CD14-positive monocyte (primary cell): Measurements from ENCODE around the gene IRF2BPL. TPM values are rescaled to one million over a fixed set of nuclear protein-coding genes. Genes with fewer than 3 reads are reported as not detected.

Experiments used
- DNase-seq, 3 donors: peaks; one replicate each; pipeline ENCODE4 v3.0.0-alpha.2; 2011 to 2022
- H2AFZ ChIP-seq: 2 replicates; pipeline ENCODE4 v1.6.0; 2012; ENCODE audit warnings: mild to moderate bottlenecking, low read depth, low read length, inconsistent platforms; ENCODE audit not compliant: insufficient read depth, poor library complexity, severe bottlenecking
- H3K27ac ChIP-seq, 2 donors: 1 replicate in 1 of 2; 2 replicates in 1 of 2; pipeline ENCODE4 v1.5.1; 2012 to 2013; ENCODE audit warnings: low read length in 2 of 2, control low read depth in 1 of 2, inconsistent platforms in 1 of 2, low read depth in 1 of 2, mild to moderate bottlenecking in 1 of 2
- H3K27me3 ChIP-seq, 2 donors: one replicate each; pipeline versions ENCODE4 v1.6.0 to v1.6.1; 2011 to 2013; ENCODE audit warnings: low read length in 2 of 2; ENCODE audit not compliant: control insufficient read depth in 2 of 2, insufficient read depth in 2 of 2
- H3K36me3 ChIP-seq, 2 donors: replicated peaks in 1 of 2; 1 replicate in 1 of 2; 2 replicates in 1 of 2; pipeline versions ENCODE4 v1.5.1 to v1.6.1; 2012 to 2013; ENCODE audit warnings: low read length in 2 of 2, control low read depth in 1 of 2, inconsistent platforms in 1 of 2, mild to moderate bottlenecking in 1 of 2; ENCODE audit not compliant: insufficient read depth in 2 of 2, control insufficient read depth in 1 of 2
- H3K4me1 ChIP-seq, 2 donors: 1 replicate in 1 of 2; 2 replicates in 1 of 2; pipeline versions ENCODE4 v1.5.1 to v1.6.1; 2012 to 2013; ENCODE audit warnings: low read length in 2 of 2, control low read depth in 1 of 2, inconsistent platforms in 1 of 2, mild to moderate bottlenecking in 1 of 2, moderate library complexity in 1 of 2; ENCODE audit not compliant: insufficient read depth in 2 of 2, control insufficient read depth in 1 of 2
- H3K4me2 ChIP-seq: replicated peaks from 2 replicates; pipeline ENCODE3; 2012; ENCODE audit warnings: low read length, moderate library complexity, mild to moderate bottlenecking; ENCODE audit not compliant: poor library complexity, severe bottlenecking; ENCODE audit errors: extremely low read depth
- H3K4me3 ChIP-seq, 3 experiments: fragments of 200-600 bp in 1 of 3; sonication (generic) in 1 of 3; replicated peaks in 1 of 3; 1 replicate in 2 of 3; 2 replicates in 1 of 3; pipeline ENCODE4 v1.5.1; 2011 to 2013; ENCODE audit warnings: low read length in 3 of 3, mild to moderate bottlenecking in 3 of 3, control low read depth in 2 of 3, low read depth in 2 of 3, inconsistent platforms in 1 of 3, moderate library complexity in 1 of 3
- H3K79me2 ChIP-seq: 2 replicates; pipeline ENCODE4 v1.6.0; 2012; ENCODE audit warnings: mild to moderate bottlenecking, control low read depth, inconsistent platforms, low read length, moderate library complexity; ENCODE audit not compliant: insufficient read depth
- H3K9ac ChIP-seq: 2 replicates; pipeline ENCODE4 v1.6.0; 2017; ENCODE audit warnings: low read length, mild to moderate bottlenecking; ENCODE audit not compliant: insufficient read depth, poor library complexity, severe bottlenecking
- H3K9me3 ChIP-seq, 2 donors: replicated peaks in 1 of 2; 1 replicate in 1 of 2; 2 replicates in 1 of 2; pipeline versions ENCODE4 v1.5.1 to v1.6.1; 2012 to 2013; ENCODE audit warnings: low read length in 2 of 2, control low read depth in 1 of 2; ENCODE audit not compliant: control insufficient read depth in 1 of 2, insufficient read depth in 1 of 2
- H4K20me1 ChIP-seq: 2 replicates; pipeline ENCODE4 v1.6.0; 2012; ENCODE audit warnings: mild to moderate bottlenecking, low read length, control low read depth, moderate library complexity; ENCODE audit not compliant: insufficient read depth
- H3K27ac Mint-ChIP-seq, 7 donors: one replicate each; pipeline ENCODE4 v1.8.0; 2020; ENCODE audit warnings: mild to moderate bottlenecking in 7 of 7, mixed read lengths in 7 of 7, moderate library complexity in 6 of 7, inconsistent platforms in 2 of 7
- H3K27me3 Mint-ChIP-seq, 3 donors: one replicate each; pipeline ENCODE4 v1.8.0; 2021 to 2022; ENCODE audit warnings: low read depth in 3 of 3, mild to moderate bottlenecking in 3 of 3, mixed read lengths in 3 of 3, moderate library complexity in 3 of 3, inconsistent platforms in 1 of 3
- H3K36me3 Mint-ChIP-seq, 2 donors: one replicate each; pipeline ENCODE4 v1.8.0; 2020; ENCODE audit warnings: mixed read lengths in 2 of 2, inconsistent platforms in 1 of 2, mild to moderate bottlenecking in 1 of 2
- H3K4me1 Mint-ChIP-seq: one replicate; pipeline ENCODE4 v1.8.0; 2020; ENCODE audit warnings: mild to moderate bottlenecking, mixed read lengths
- H3K4me3 Mint-ChIP-seq, 2 donors: one replicate each; pipeline ENCODE4 v1.8.0; 2020; ENCODE audit warnings: mild to moderate bottlenecking in 2 of 2, mixed read lengths in 2 of 2, moderate library complexity in 1 of 2
- H3K9me3 Mint-ChIP-seq, 7 donors: one replicate each; pipeline ENCODE4 v1.8.0; 2020 to 2022; ENCODE audit warnings: mixed read lengths in 7 of 7, mild to moderate bottlenecking in 6 of 7, moderate library complexity in 6 of 7, inconsistent platforms in 2 of 7
- CTCF ChIP-seq: fragments of 200-600 bp; IDR thresholded peaks from one replicate; pipeline ENCODE4 v1.8.0; 2022; ENCODE audit warnings: antibody characterized with exemption, mild to moderate bottlenecking
- WGBS: methylation state at CpG from one replicate; pipeline ENCODE4 v1.1.5; 2013; ENCODE audit warnings: missing lambda C conversion rate; ENCODE audit not compliant: insufficient coverage; 5-methylcytosine and 5-hydroxymethylcytosine counted together
- intact Hi-C, 2 donors: fragments of 100-400 bp; cut with micrococcal nuclease; formaldehyde crosslinking; loops; one replicate each; pipeline versions ENCODE4 v1.15.0 to v1.15.1; 2023
- polyA plus RNA-seq, 3 donors: library from polyadenylated mRNA; depleted of rRNA in 1 of 3; unstranded in 2 of 3; stranded (reverse) in 1 of 3; fragments of 300-500 nt in 2 of 3; fragments of >200 nt in 1 of 3; fragmentation: Illumina TruSeq in 2 of 3; gene quantifications; 1 replicate in 2 of 3; 2 replicates in 1 of 3; pipeline ENCODE4 v1.2.3, GENCODE V29; 2012 to 2021

Gene IRF2BPL
- polyA plus RNA-seq, 3 donors, result 1.4 to 17.9 (median 1.9) TPM

GRCh38 chr14:77040741-77041653, 12.5 kb upstream of the IRF2BPL start:
- Histone ChIP-seq H3K4me2 (peak overlapping the region; percentile 72), H3K9me3 (no peaks in the 10 kb centered on the region), H4K20me1 (no peaks in the 10 kb centered on the region), H2AFZ (peak overlapping the region; percentile 55), H3K27me3 (no peaks in the 10 kb centered on the region), H3K9ac (peak overlapping the region; percentile 64), H3K27ac (peak overlapping the region; percentile 93 to 95), H3K79me2 (no peaks in the 10 kb centered on the region), H3K4me1 (peaks cover 95 to 100% of the 10 kb centered on the region in 2 donors), H3K4me3 (peak overlapping the region in 2 of 3 experiments; percentile 31 to 67), H3K36me3 (no peaks in the 10 kb centered on the region)
- Mint-ChIP-seq H3K4me3 (peak overlapping the region; percentile 66 to 78), H3K27me3 (peaks cover 0 to 7% (median 0%) of the 10 kb centered on the region in 3 donors), H3K4me1 (peaks cover 94% of the 10 kb centered on the region), H3K27ac (peak overlapping the region; percentile 94 to 99 (median 99)), H3K9me3 (peaks cover 0 to 2% (median 0%) of the 10 kb centered on the region in 7 donors), H3K36me3 (peaks cover 4 to 11% of the 10 kb centered on the region in 2 donors)
- 9% methylated on average over 7 of the region's 23 CpGs for WGBS
- peak in 2 of 3 donors; percentile 66 to 70 for DNase-seq
- intact Hi-C loops, result loop anchor here in 1 of 2 donors (5.0 kb wide), 2 partner anchors 64 to 84 kb away; no protein-coding TSS in a partner anchor
- TF ChIP-seq CTCF, result no peak

DNA sequence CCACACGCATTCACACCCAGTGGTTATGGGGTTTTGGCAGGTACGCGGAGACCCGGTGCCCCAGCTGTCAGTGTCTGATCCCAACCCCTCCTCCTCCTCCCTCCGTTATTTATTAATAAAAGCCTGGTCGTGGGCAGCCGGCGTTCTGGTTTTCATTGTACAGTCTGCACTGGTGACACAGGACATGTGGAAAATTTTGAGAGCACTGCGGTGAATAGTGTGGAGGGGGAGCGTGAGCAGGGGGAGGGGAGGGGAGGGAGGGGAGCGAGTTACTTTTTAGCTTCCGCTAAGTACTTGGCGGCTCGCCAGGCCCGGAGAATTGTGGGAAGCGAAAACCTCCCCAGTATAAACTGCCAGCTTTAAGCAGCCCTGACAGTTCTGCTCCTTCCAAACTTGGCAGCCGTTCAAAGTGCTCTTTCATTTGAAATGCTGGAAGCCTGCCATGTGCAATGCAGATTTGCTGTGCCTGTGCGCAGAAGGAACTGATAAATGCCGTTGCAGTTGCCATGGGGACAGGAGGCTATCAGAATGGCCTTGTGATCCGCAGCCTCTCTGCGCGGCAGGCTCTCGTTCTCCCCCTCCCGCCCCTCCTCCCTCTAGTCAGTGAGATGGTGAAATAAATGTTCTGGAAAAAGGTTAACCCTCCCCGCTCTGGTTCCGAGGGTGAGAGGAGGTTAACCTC, 11.7 kb upstream of the IRF2BPL start:
- Histone ChIP-seq H3K27ac (peak overlapping the region; percentile 93 to 95), H3K79me2 (peaks cover 4% of the 10 kb centered on the region), H3K4me2 (peak overlapping the region; percentile 72), H3K4me3 (peak overlapping the region; percentile 31 to 67 (median 38)), H3K4me1 (peaks cover 87 to 92% of the 10 kb centered on the region in 2 donors), H3K9ac (peak overlapping the region; percentile 64), H3K27me3 (no peaks in the 10 kb centered on the region), H3K36me3 (no peaks in the 10 kb centered on the region), H2AFZ (peak overlapping the region; percentile 62), H3K9me3 (no peaks in the 10 kb centered on the region), H4K20me1 (no peaks in the 10 kb centered on the region)
- Mint-ChIP-seq H3K27me3 (peaks cover 0 to 7% (median 0%) of the 10 kb centered on the region in 3 donors), H3K36me3 (peaks cover 4 to 11% of the 10 kb centered on the region in 2 donors), H3K27ac (peak overlapping the region; percentile 94 to 99 (median 99)), H3K9me3 (peaks cover 0 to 2% (median 0%) of the 10 kb centered on the region in 7 donors), H3K4me3 (peak overlapping the region; percentile 73 to 86), H3K4me1 (peaks cover 91% of the 10 kb centered on the region)
- peak; percentile 97 to 99 (median 97) for DNase-seq
- WGBS, result 0% methylated on average over 5 of the region's 26 CpGs
- no peak for TF ChIP-seq CTCF
- intact Hi-C loops, result loop anchor here in 1 of 2 donors (5.0 kb wide), 2 partner anchors 63 to 83 kb away; no protein-coding TSS in a partner anchor
